BJ (cell line): ENCODE data around the gene TBXAS1. TPM values are rescaled to one million over a fixed set of nuclear protein-coding genes. Genes with fewer than 3 reads are reported as not detected.

Experiments used
- CTCF ChIA-PET: fragments of 350-600 bp; formaldehyde crosslinking; extraction: SDS; loops from one replicate; lab custom pipeline; 2021; ENCODE audit warnings: antibody characterized with exemption, inconsistent platforms; lab: Yijun Ruan, JAX
- POLR2A ChIA-PET: fragments of 300-600 bp; sonication (Branson Sonifier 250); formaldehyde crosslinking; extraction: SDS; loops from one replicate; lab custom pipeline; 2021; ENCODE audit warnings: antibody characterized with exemption; lab: Charles Lee
- DNase-seq: peaks from one replicate; pipeline ENCODE4 v3.0.0-alpha.2; 2011; ENCODE audit warnings: low read depth
- H3K27me3 ChIP-seq: 2 replicates; pipeline ENCODE4 v1.6.0; 2011; ENCODE audit warnings: low read length; ENCODE audit not compliant: control insufficient read depth, insufficient read depth
- H3K36me3 ChIP-seq: 2 replicates; pipeline ENCODE4 v1.5.1; 2011; ENCODE audit warnings: low read length; ENCODE audit not compliant: control insufficient read depth, insufficient read depth
- H3K4me3 ChIP-seq: 2 replicates; pipeline ENCODE4 v1.5.1; 2011; ENCODE audit warnings: low read depth, mild to moderate bottlenecking, control low read depth, low read length
- CTCF ChIP-seq: IDR thresholded peaks from 2 replicates; pipeline ENCODE4 v1.5.1; 2011; ENCODE audit warnings: low read depth, mild to moderate bottlenecking, control low read depth, inconsistent platforms, low read length, moderate library complexity; ENCODE audit not compliant: insufficient read depth
- polyA plus RNA-seq: library from polyadenylated mRNA; depleted of rRNA; stranded (reverse); fragments of >200 nt; gene quantifications from 2 replicates; pipeline ENCODE4 v1.2.3, GENCODE V29; 2011

Gene TBXAS1
- polyA plus RNA-seq, 1 experiment = 0.16 TPM

GRCh38 chr7:139870380-139870779 lies 41.3 kb downstream of the TBXAS1 start:
- no peak for TF ChIP-seq CTCF
- H3K27me3 ChIP-seq = no peaks in the 10 kb centered on the region; the same call in 1 of the 2 replicates
- ChIA-PET CTCF (no interaction called here), POLR2A (no interaction called here)
- no peak for DNase-seq
- H3K36me3 ChIP-seq = no peaks in the 10 kb centered on the region
- H3K4me3 ChIP-seq = no peak overlapping the region

- no peak overlapping the region for H3K4me3 ChIP-seq
- ChIA-PET CTCF (no interaction called here), POLR2A (no interaction called here)
- H3K27me3 ChIP-seq = no peaks in the 10 kb centered on the region; the same call in 1 of the 2 replicates
- TF ChIP-seq CTCF = no peak
- H3K36me3 ChIP-seq = no peaks in the 10 kb centered on the region
- DNase-seq = peak; percentile 5
Observed at GRCh38 chr7:139871331-139871730, 42.3 kb downstream of the TBXAS1 start.

GRCh38 chr7:139871820-139872219 lies 42.8 kb downstream of the TBXAS1 start:
- Histone ChIP-seq H3K36me3 (no peaks in the 10 kb centered on the region), H3K27me3 (no peaks in the 10 kb centered on the region; the same call in 1 of the 2 replicates), H3K4me3 (no peak overlapping the region)
- ChIA-PET CTCF (interaction anchor here (0.9 kb wide), 1 partner anchor 226 kb away, joined by 3 read pairs; no protein-coding TSS in a partner anchor), POLR2A (no interaction called here)
- DNase-seq = no peak
- no peak for TF ChIP-seq CTCF

GRCh38 chr7:139873593-139874301 lies 44.7 kb downstream of the TBXAS1 start:
- ChIA-PET POLR2A (no interaction called here), CTCF (interaction anchor here (1.6 kb wide), 1 partner anchor 126 kb away, joined by 3 read pairs; no protein-coding TSS in a partner anchor)
- Histone ChIP-seq H3K27me3 (no peaks in the 10 kb centered on the region; the same call in 1 of the 2 replicates), H3K4me3 (no peak overlapping the region), H3K36me3 (no peaks in the 10 kb centered on the region)
- DNase-seq = no peak
- TF ChIP-seq CTCF = no peak

- CTCF ChIA-PET = interaction anchor here (1.6 kb wide), 1 partner anchor 125 kb away, joined by 3 read pairs; no protein-coding TSS in a partner anchor
- POLR2A ChIA-PET = no interaction called here
- H3K27me3 ChIP-seq = peaks cover 1% of the 10 kb centered on the region; the same call in 1 of the 2 replicates
- no peak for DNase-seq
- no peaks in the 10 kb centered on the region for H3K36me3 ChIP-seq
- TF ChIP-seq CTCF = no peak
- H3K4me3 ChIP-seq = no peak overlapping the region
Observed at GRCh38 chr7:139874302-139874629, 45.2 kb downstream of the TBXAS1 start.
